ENCODE results near the gene AP5B1.

AP5B1 gene

DNA sequence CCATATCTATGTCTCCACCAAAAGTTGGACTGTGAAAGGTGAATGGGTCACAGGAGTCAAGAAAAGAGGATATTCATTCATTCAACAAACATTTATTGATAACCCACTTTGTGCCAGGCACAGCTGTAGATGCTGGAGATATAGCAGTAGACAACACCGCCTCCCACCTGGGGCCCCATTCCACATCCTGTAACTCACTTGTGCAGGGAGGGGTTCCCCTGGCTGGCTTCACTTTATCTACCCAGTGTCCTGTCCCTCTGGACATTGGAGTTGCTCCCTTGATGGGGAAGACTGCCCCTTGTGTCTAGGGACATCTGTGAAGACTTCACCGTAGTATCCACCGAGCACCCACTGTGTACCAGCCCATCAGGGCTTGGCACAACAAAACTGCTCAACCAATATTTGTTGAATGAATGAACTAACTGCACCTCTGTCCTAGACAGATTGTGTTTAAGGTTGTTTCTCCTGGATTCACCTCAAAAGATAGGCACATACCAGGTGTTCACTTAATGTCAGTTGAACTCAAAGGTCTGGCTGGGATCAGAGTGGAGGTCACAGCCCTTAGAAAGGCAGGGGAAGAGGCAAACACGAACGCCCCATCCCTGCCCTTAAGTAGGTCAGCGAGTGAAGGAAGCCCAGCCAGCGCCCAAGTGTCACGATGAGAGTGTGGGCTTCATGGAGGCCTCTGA, 4.7 kb upstream of the AP5B1 start:
- Histone ChIP-seq H3K9ac (ENCODE audit: low read depth in 1 of 2, low read length in 2 of 2) (no peak overlapping the region), H3K4me3 (ENCODE audit: low read depth in 1 of 2, low read length in 2 of 2) (no peak overlapping the region), H3K27me3 (ENCODE audit: control insufficient read depth in 1 of 2, insufficient read depth in 2 of 2, low read length in 2 of 2) (peaks cover 4 to 5% of the 10 kb centered on the region in 2 donors), H3K9me3 (ENCODE audit: control insufficient read depth in 1 of 2, low read length in 2 of 2) (no peaks in the 10 kb centered on the region), H3K4me1 (ENCODE audit: control insufficient read depth in 1 of 2, insufficient read depth in 2 of 2, low read length in 2 of 2) (peaks cover 24 to 29% of the 10 kb centered on the region in 2 donors), H3K36me3 (ENCODE audit: control insufficient read depth in 1 of 2, insufficient read depth in 2 of 2, low read length in 2 of 2) (peaks cover 0 to 3% of the 10 kb centered on the region in 2 donors), H3K27ac (ENCODE audit: low read depth, low read length) (no peak overlapping the region)

DNA sequence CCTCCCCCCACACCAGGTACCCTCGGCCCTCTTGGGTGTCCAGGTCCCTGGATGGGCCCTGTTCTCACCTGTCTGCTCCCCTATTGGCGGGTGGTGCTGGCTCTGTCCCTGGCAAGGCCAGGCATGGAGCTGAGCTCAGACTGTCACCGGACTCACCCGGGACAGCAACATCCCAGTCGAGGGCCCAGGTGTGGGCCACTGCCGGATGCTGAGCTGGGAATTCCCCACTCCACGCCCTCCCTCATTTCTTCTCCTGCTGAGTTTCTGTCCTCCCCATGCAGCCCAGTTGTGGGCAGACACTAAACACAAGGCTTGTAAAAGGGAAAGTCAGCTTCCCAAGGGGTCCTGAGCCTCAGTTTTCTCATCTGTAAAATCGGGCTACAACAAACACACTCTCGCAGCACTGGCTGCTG, 2.0 kb upstream of the AP5B1 start:
- Histone ChIP-seq H3K27me3 (ENCODE audit: control insufficient read depth in 1 of 2, insufficient read depth in 2 of 2, low read length in 2 of 2) (peaks cover 0 to 2% of the 10 kb centered on the region in 2 donors), H3K9ac (ENCODE audit: low read depth in 1 of 2, low read length in 2 of 2) (no peak overlapping the region), H3K36me3 (ENCODE audit: control insufficient read depth in 1 of 2, insufficient read depth in 2 of 2, low read length in 2 of 2) (peaks cover 0 to 17% of the 10 kb centered on the region in 2 donors), H3K4me1 (ENCODE audit: control insufficient read depth in 1 of 2, insufficient read depth in 2 of 2, low read length in 2 of 2) (peaks cover 20 to 25% of the 10 kb centered on the region in 2 donors), H3K9me3 (ENCODE audit: control insufficient read depth in 1 of 2, low read length in 2 of 2) (no peaks in the 10 kb centered on the region), H3K4me3 (ENCODE audit: low read depth in 1 of 2, low read length in 2 of 2) (no peak overlapping the region), H3K27ac (ENCODE audit: low read depth, low read length) (no peak overlapping the region)

DNA sequence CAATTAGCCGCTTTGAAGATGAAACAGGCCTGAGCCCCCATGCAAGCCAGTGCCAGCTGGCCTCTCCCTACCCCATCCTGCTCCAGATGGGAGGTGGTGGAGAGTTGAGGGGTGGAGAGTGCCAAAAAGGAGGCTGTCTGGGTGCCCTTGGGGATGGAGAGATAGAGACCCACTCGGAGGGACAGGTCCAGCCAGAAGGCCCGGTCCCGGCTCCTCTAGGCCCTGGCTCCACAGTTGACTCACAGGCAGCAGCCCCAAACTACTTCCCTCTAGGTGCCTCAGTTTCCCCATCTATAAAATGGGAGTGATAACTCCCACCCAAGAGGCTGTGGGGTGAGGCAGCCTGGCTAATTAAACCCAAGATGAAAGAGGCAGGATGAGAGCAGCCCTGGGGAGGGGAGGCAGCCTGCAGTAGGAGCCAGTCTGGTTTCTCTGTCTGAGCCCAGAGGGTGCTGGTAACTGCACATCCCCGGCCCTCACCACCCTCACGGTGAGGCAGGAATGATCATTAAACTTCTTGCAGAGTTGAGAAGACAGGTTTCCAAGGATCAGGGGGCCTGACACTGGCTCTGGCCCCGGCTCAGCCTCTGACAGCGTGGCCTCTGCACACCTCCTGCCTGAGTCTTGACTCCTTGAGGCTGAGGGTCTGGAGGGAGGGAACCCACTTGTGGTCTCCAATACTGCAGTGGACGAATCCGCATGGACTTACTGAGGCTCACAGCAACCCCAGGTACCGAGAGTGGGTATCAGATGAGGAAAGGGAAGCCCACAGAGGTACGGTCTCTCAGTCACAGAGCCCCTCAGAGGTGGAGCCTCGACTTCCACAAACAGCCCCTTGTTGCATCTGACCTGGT, 1.4 kb upstream of the AP5B1 start:
- Histone ChIP-seq H3K27me3 (ENCODE audit: control insufficient read depth in 1 of 2, insufficient read depth in 2 of 2, low read length in 2 of 2) (no peaks in the 10 kb centered on the region), H3K36me3 (ENCODE audit: control insufficient read depth in 1 of 2, insufficient read depth in 2 of 2, low read length in 2 of 2) (peaks cover 3 to 24% of the 10 kb centered on the region in 2 donors), H3K27ac (ENCODE audit: low read depth, low read length) (no peak overlapping the region), H3K9me3 (ENCODE audit: control insufficient read depth in 1 of 2, low read length in 2 of 2) (no peaks in the 10 kb centered on the region), H3K4me1 (ENCODE audit: control insufficient read depth in 1 of 2, insufficient read depth in 2 of 2, low read length in 2 of 2) (peaks cover 20 to 25% of the 10 kb centered on the region in 2 donors), H3K9ac (ENCODE audit: low read depth in 1 of 2, low read length in 2 of 2) (no peak overlapping the region), H3K4me3 (ENCODE audit: low read depth in 1 of 2, low read length in 2 of 2) (no peak overlapping the region)

DNA sequence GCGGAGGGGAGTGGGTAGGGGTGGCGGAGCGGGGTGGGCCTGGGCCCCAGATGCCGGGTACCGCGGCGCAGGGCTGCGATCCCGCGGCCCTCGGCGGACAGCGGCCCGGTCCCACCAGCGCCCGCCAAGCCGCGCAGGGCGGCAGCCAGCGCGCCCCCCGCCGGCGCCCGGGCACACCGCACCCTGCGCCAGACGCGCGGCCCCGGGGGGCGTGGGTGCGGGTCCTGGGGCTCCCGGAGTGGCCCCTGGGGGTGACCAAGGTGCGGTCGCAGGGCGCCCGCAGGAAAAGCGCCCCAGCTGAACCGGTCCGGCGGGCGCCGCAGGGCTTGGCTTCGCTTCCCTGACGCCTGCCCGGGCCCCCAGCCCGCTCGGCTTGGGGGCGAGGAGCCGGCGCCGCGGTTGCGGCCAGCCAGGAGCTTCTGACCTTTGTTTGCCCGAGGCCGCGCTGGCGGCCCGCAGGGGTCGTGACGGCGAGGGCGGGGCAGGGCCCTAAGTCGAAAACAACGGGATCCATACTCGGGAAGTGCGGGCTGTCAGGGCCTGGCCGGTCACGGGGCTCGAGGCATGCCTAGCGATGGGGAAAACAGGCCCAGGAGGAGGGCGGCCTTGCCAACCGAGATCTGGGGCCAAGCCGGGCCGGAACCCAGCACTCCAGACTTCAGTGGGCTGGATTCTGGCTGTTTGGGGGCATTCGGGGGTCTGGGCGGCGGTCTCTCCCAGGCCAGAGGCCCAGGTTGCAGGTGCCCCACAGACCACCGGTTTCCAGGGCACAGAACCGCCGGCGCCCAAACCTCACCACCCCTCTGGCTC, 581 bp upstream of the AP5B1 start:
- Histone ChIP-seq H3K9me3 (ENCODE audit: control insufficient read depth in 1 of 2, low read length in 2 of 2) (no peaks in the 10 kb centered on the region), H3K27me3 (ENCODE audit: control insufficient read depth in 1 of 2, insufficient read depth in 2 of 2, low read length in 2 of 2) (no peaks in the 10 kb centered on the region), H3K4me1 (ENCODE audit: control insufficient read depth in 1 of 2, insufficient read depth in 2 of 2, low read length in 2 of 2) (peaks cover 23 to 24% of the 10 kb centered on the region in 2 donors), H3K27ac (ENCODE audit: low read depth, low read length) (no peak overlapping the region), H3K4me3 (ENCODE audit: low read depth in 1 of 2, low read length in 2 of 2) (peak overlapping the region; percentile 43 to 61), H3K9ac (ENCODE audit: low read depth in 1 of 2, low read length in 2 of 2) (peak overlapping the region; percentile 33 to 40), H3K36me3 (ENCODE audit: control insufficient read depth in 1 of 2, insufficient read depth in 2 of 2, low read length in 2 of 2) (peaks cover 3 to 31% of the 10 kb centered on the region in 2 donors)

DNA sequence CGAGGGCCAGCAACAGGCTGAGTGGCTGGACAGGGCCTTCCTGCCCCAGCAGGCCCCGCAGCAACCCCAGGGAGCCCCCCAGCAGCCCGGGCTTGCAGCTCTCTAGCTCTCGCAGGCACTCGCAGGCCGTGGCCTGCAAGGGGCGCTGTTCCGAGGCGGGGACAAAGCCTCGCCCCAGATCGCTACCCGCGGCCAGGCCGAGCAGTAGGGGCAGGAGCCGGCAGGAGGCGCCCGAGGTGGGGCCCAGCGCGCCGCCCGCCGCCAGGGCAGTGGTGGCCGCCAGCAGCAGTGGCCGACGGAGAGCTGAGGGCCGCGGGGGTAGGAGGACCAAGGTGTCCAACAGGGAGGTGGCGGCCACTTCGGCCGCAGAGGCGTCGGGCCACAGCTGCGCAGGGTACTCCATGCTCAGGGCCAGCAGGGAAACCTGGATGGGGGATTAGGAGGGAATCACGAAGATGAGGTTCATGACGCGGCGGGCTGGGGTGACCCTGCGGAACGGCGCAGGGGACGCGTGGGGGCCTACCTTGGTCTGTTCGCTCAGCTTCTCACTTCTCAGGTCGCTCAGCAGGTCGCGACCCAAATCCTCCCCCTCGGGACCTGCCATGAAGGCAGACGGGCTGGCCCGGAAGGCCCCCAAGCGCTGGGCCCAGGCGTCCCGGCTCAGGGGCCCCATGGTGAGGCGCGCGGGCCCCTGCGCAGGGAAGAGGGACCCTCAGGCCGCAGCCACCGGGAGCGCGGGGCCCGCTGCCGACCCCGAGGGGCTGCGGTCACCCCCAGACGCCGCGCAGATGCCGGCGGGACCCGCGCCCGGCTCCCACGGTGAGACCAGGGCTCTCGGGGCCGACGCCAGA, 632 bp downstream of the AP5B1 start:
- peak overlapping the region; percentile 81 to 96 for H3K9ac ChIP-seq (ENCODE audit: low read depth in 1 of 2, low read length in 2 of 2)
- peak overlapping the region; percentile 87 to 90 for H3K4me3 ChIP-seq (ENCODE audit: low read depth in 1 of 2, low read length in 2 of 2)
- H3K4me1 ChIP-seq (ENCODE audit: control insufficient read depth in 1 of 2, insufficient read depth in 2 of 2, low read length in 2 of 2) = peaks cover 14 to 17% of the 10 kb centered on the region in 2 donors
- peak overlapping the region; percentile 70 for H3K27ac ChIP-seq (ENCODE audit: low read depth, low read length)
- no peaks in the 10 kb centered on the region for H3K27me3 ChIP-seq (ENCODE audit: control insufficient read depth in 1 of 2, insufficient read depth in 2 of 2, low read length in 2 of 2)
- H3K9me3 ChIP-seq (ENCODE audit: control insufficient read depth in 1 of 2, low read length in 2 of 2) = no peaks in the 10 kb centered on the region
- peaks cover 3 to 33% of the 10 kb centered on the region in 2 donors for H3K36me3 ChIP-seq (ENCODE audit: control insufficient read depth in 1 of 2, insufficient read depth in 2 of 2, low read length in 2 of 2)

DNA sequence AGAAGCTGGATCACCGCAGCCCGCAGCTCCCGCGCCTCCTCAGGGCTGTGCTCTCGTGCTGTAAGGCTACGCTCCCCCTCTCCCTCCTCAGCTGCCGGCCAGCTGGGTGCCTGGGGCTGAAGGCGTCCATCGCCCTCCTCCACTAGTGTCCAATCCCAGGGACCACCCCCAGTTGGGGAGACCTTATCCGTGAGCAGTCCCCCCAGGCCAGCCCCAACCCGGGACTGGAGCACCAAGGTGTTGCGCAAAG, 1.2 kb downstream of the AP5B1 start:
- Histone ChIP-seq H3K27me3 (ENCODE audit: control insufficient read depth in 1 of 2, insufficient read depth in 2 of 2, low read length in 2 of 2) (no peaks in the 10 kb centered on the region), H3K9me3 (ENCODE audit: control insufficient read depth in 1 of 2, low read length in 2 of 2) (no peaks in the 10 kb centered on the region), H3K9ac (ENCODE audit: low read depth in 1 of 2, low read length in 2 of 2) (peak overlapping the region; percentile 81 to 96), H3K36me3 (ENCODE audit: control insufficient read depth in 1 of 2, insufficient read depth in 2 of 2, low read length in 2 of 2) (peaks cover 3 to 33% of the 10 kb centered on the region in 2 donors), H3K4me3 (ENCODE audit: low read depth in 1 of 2, low read length in 2 of 2) (peak overlapping the region; percentile 87 to 90), H3K27ac (ENCODE audit: low read depth, low read length) (no peak overlapping the region), H3K4me1 (ENCODE audit: control insufficient read depth in 1 of 2, insufficient read depth in 2 of 2, low read length in 2 of 2) (peaks cover 14 to 17% of the 10 kb centered on the region in 2 donors)

DNA sequence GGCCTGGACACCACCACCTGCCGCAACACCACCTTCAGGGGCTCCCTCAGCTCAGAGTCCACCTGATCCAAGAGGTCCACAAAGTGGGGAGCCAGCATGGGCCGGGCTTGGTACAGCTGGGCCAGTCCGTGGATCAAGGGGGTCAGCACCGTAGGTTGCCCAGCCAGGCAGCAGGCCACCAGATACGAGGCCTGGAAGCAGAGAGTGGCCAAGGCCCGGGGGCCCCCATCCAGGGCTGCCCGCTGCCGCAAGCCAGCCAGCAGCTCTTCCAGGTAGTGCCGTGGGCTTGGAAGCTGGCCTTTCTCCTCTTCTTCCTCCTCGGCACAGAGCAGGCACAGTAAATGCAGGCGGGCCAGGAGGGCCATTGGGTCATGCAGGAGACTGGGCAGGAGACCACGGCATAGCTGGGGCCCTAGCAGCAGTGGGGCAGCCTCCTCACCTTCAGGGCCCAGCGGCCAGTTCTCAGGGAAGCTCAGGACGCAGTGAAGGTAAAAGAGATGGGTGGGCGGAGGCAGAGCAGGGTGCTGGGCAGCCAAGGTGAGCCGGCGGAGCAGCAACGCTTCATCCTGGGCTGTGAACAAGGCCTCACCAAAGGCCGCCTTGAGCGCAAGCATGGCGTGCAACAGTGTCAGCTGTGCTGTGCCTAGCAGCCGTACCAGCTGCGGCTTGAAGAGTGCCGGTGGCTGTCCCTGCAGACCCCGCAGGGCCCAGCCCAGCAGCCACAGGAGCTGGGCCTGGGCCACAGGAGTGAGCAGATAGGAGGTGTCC, 1.7 kb downstream of the AP5B1 start:
- Histone ChIP-seq H3K4me3 (ENCODE audit: low read depth in 1 of 2, low read length in 2 of 2) (peak overlapping the region; percentile 87 to 90), H3K36me3 (ENCODE audit: control insufficient read depth in 1 of 2, insufficient read depth in 2 of 2, low read length in 2 of 2) (peaks cover 3 to 33% of the 10 kb centered on the region in 2 donors), H3K27ac (ENCODE audit: low read depth, low read length) (no peak overlapping the region)

DNA sequence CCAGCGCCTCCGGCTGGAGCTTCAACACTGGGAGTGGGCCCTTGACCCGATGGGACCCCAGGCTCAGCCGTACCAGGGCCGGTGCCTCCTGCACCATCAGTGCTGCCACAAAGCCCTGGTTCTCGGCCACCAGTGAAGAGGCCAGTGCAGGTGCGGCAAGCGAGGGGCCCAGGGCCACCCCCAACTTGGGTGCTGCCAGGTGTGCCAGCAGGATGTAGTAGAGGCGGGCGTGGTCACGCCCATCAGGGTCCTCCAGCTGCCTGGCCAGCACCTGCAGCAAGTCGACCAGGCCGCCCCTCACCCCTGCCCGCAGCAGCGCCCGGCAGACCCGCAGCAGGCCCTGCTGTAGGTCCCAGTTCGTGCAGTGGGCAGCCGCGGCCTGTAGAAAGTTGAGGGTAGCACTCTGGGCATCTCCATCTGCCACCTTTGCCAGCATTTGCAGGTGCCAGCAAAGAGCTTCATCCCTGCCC, 2.3 kb downstream of the AP5B1 start:
- H3K27ac ChIP-seq (ENCODE audit: low read depth, low read length) = no peak overlapping the region
- no peak overlapping the region for H3K9ac ChIP-seq (ENCODE audit: low read depth in 1 of 2, low read length in 2 of 2)
- H3K9me3 ChIP-seq (ENCODE audit: control insufficient read depth in 1 of 2, low read length in 2 of 2) = no peaks in the 10 kb centered on the region
- H3K4me1 ChIP-seq (ENCODE audit: control insufficient read depth in 1 of 2, insufficient read depth in 2 of 2, low read length in 2 of 2) = peaks cover 14 to 17% of the 10 kb centered on the region in 2 donors
- no peak overlapping the region for H3K4me3 ChIP-seq (ENCODE audit: low read depth in 1 of 2, low read length in 2 of 2)
- no peaks in the 10 kb centered on the region for H3K27me3 ChIP-seq (ENCODE audit: control insufficient read depth in 1 of 2, insufficient read depth in 2 of 2, low read length in 2 of 2)
- peaks cover 3 to 33% of the 10 kb centered on the region in 2 donors for H3K36me3 ChIP-seq (ENCODE audit: control insufficient read depth in 1 of 2, insufficient read depth in 2 of 2, low read length in 2 of 2)

More for the DNA sequence above, 1.7 kb downstream of the AP5B1 start:
- Histone ChIP-seq H3K9me3 (ENCODE audit: control insufficient read depth in 1 of 2, low read length in 2 of 2) (no peaks in the 10 kb centered on the region), H3K27me3 (ENCODE audit: control insufficient read depth in 1 of 2, insufficient read depth in 2 of 2, low read length in 2 of 2) (no peaks in the 10 kb centered on the region), H3K4me1 (ENCODE audit: control insufficient read depth in 1 of 2, insufficient read depth in 2 of 2, low read length in 2 of 2) (peaks cover 14 to 17% of the 10 kb centered on the region in 2 donors), H3K9ac (ENCODE audit: low read depth in 1 of 2, low read length in 2 of 2) (peak overlapping the region; percentile 81 to 96)
